MCF 10A (cell line): Measurements from ENCODE around the gene BCL2. TPM values are rescaled to one million over a fixed set of nuclear protein-coding genes. Genes with fewer than 3 reads are reported as not detected.

Experiments
- BruUV-seq: library from RNA; stranded (reverse); fragments of 400-500 nt; replicated peaks from 2 replicates; lab custom pipeline; 2021; lab: Mats Ljungman, UMichigan
- CTCF ChIA-PET: fragments of 300-600 bp; sonication (Branson Sonifier 250); formaldehyde crosslinking; extraction: SDS; loops from one replicate; lab custom pipeline; 2021; ENCODE audit warnings: antibody characterized with exemption, inconsistent platforms; lab: Yijun Ruan, JAX
- POLR2A ChIA-PET: fragments of 300-600, 350-650 bp; sonication (Branson Sonifier 250); formaldehyde crosslinking; extraction: SDS; loops from one replicate; lab custom pipeline; 2020; ENCODE audit warnings: antibody characterized with exemption, inconsistent platforms; lab: Yijun Ruan, JAX
- DNase-seq: peaks from one replicate; pipeline ENCODE4 v3.0.0-alpha.2; 2018; ENCODE audit not compliant: unreplicated experiment
- H3K27ac Mint-ChIP-seq: one replicate; pipeline ENCODE4 v1.8.0; 2022; ENCODE audit warnings: mild to moderate bottlenecking, low read depth, mixed read lengths; ENCODE audit not compliant: unreplicated experiment
- H3K27me3 Mint-ChIP-seq: one replicate; pipeline ENCODE4 v1.8.0; 2022; ENCODE audit warnings: mixed read lengths; ENCODE audit not compliant: insufficient read depth, unreplicated experiment
- H3K36me3 Mint-ChIP-seq: one replicate; pipeline ENCODE4 v1.8.0; 2022; ENCODE audit warnings: mild to moderate bottlenecking, moderate library complexity, mixed read lengths; ENCODE audit not compliant: insufficient read depth, unreplicated experiment
- H3K4me1 Mint-ChIP-seq: one replicate; pipeline ENCODE4 v1.8.0; 2022; ENCODE audit warnings: mixed read lengths; ENCODE audit not compliant: insufficient read depth, unreplicated experiment
- H3K4me3 Mint-ChIP-seq: one replicate; pipeline ENCODE4 v1.8.0; 2022; ENCODE audit warnings: mild to moderate bottlenecking, moderate library complexity, mixed read lengths; ENCODE audit not compliant: unreplicated experiment
- H3K9me3 Mint-ChIP-seq: one replicate; pipeline ENCODE4 v1.8.0; 2022; ENCODE audit warnings: mixed read lengths; ENCODE audit not compliant: unreplicated experiment
- CTCF ChIP-seq: fragments of 200-600 bp; IDR thresholded peaks from one replicate; pipeline ENCODE4 v1.8.0; 2022; ENCODE audit warnings: antibody characterized with exemption, mild to moderate bottlenecking; ENCODE audit not compliant: unreplicated experiment
- intact Hi-C: fragments of 100-400 bp; cut with micrococcal nuclease; formaldehyde crosslinking; loops from 2 replicates; pipeline ENCODE4 v1.14.1; 2022
- total RNA-seq: library from RNA; stranded (reverse); gene quantifications from 2 replicates; pipeline ENCODE4 v1.2.3, GENCODE V29; 2022

Gene BCL2
- total RNA-seq, 1 experiment from 2014 or later = 3.0 TPM

- H3K4me1 Mint-ChIP-seq = peaks cover 21% of the 10 kb centered on the region
Measured at GRCh38 chr18:63339920-63340484, 20.4 kb upstream of the BCL2 start.

GRCh38 chr18:63336366-63337099, 17.0 kb upstream of the BCL2 start:
- no peaks in the 10 kb centered on the region for H3K9me3 Mint-ChIP-seq
- peak; percentile 75 for DNase-seq
- CTCF ChIA-PET = interaction anchor here (0.6 to 1.9 kb wide), 4 partner anchors 19 to 320 kb away, joined by 3 to 8 read pairs (median 6); no protein-coding TSS in a partner anchor
- H3K4me3 Mint-ChIP-seq = peak overlapping the region; percentile 41
- TF ChIP-seq CTCF = no peak
- no TSS peak for BruUV-seq
- intact Hi-C loops = loop anchor here (5.0 kb wide), 1 partner anchor 101 kb away; no protein-coding TSS in a partner anchor
- H3K4me1 Mint-ChIP-seq = peaks cover 13% of the 10 kb centered on the region
- no peaks in the 10 kb centered on the region for H3K27me3 Mint-ChIP-seq
- peak overlapping the region; percentile 78 for H3K27ac Mint-ChIP-seq
- H3K36me3 Mint-ChIP-seq = peaks cover 99% of the 10 kb centered on the region
- POLR2A ChIA-PET = interaction anchor here (0.6 to 1.7 kb wide), 11 partner anchors 9 to 674 kb away, joined by 3 to 9 read pairs (median 4); no protein-coding TSS in a partner anchor

More at GRCh38 chr18:63339920-63340484, 20.4 kb upstream of the BCL2 start:
- POLR2A ChIA-PET = interaction anchor here (0.9 to 1.3 kb wide), 3 partner anchors 9 to 96 kb away, joined by 3 to 5 read pairs (median 3); partner anchors contain the start of gene VPS4B
- Mint-ChIP-seq H3K27me3 (no peaks in the 10 kb centered on the region), H3K4me3 (no peak overlapping the region), H3K27ac (no peak overlapping the region), H3K9me3 (no peaks in the 10 kb centered on the region), H3K36me3 (peaks cover 98% of the 10 kb centered on the region)
- intact Hi-C loops = loop anchor here (5.0 kb wide), 1 partner anchor 97 kb away; no protein-coding TSS in a partner anchor
- DNase-seq = peak; percentile 37
- CTCF ChIA-PET = interaction anchor here (0.7 to 3.8 kb wide), 6 partner anchors 10 to 300 kb away, joined by 3 to 16 read pairs (median 3); no protein-coding TSS in a partner anchor
- peak; percentile 46 for TF ChIP-seq CTCF
- BruUV-seq = TSS peak; percentile 11

- DNase-seq = no peak
- H3K27me3 Mint-ChIP-seq = no peaks in the 10 kb centered on the region
- ChIA-PET POLR2A (interaction anchor here (0.5 to 0.9 kb wide), 3 partner anchors 9 to 109 kb away, joined by 3 to 5 read pairs (median 3); no protein-coding TSS in a partner anchor), CTCF (interaction anchor here (0.6 to 1.1 kb wide), 6 partner anchors 9 to 315 kb away, joined by 3 to 5 read pairs (median 3); no protein-coding TSS in a partner anchor)
- intact Hi-C loops = no loop called here
- H3K27ac Mint-ChIP-seq = no peak overlapping the region
- H3K4me3 Mint-ChIP-seq = no peak overlapping the region
- BruUV-seq = no TSS peak
- H3K4me1 Mint-ChIP-seq = peaks cover 4% of the 10 kb centered on the region
- TF ChIP-seq CTCF = no peak
- peaks cover 65% of the 10 kb centered on the region for H3K36me3 Mint-ChIP-seq
- H3K9me3 Mint-ChIP-seq = no peaks in the 10 kb centered on the region
Measured at GRCh38 chr18:63331105-63331504, 11.5 kb upstream of the BCL2 start.
